Measurements from ENCODE around the gene PDHB.
A peak's percentile ranks its signal among the peaks of the same experiment; 100 is the strongest.
"Not testable (repeated sequence)": the region's sequence is repeated elsewhere in the genome, so short reads cannot be mapped to it uniquely, and the experiment has no call there.

The PDHB gene

DNA sequence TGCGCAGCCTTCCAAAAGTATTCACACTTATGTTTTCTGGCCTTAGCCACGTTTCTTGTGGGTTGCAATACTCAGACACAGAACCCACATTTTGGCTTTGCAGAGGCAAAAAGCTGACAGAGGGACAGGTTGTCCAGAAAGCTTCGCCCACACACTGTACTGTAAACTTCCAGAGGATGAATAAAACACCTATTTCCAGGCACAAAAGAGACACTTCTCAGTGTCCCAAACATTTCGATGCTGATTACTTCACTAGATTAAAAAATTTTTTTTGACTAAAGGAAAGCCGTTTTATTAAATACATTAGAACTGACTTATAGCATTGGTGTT lies 30.3 kb upstream of the PDHB start:
- no peak for ATAC-seq (ENCODE audit: low read depth)
- H3K4me3 Mint-ChIP-seq: peak overlapping the region; percentile 27

GRCh38 chr3:58463181-58463941 lies 29.7 kb upstream of the PDHB start:
- Mint-ChIP-seq H3K36me3 (no peaks in the 10 kb centered on the region), H3K27ac (no peak overlapping the region), H3K27me3 (no peaks in the 10 kb centered on the region), H3K9me3 (no peaks in the 10 kb centered on the region), H3K4me1 (peaks cover 5% of the 10 kb centered on the region), H3K4me3 (peak overlapping the region; percentile 32)
- peak; percentile 54 to 56 for DNase-seq (ENCODE audit: low spot score in 2 of 2)
- peak; percentile 95 for ATAC-seq (ENCODE audit: low read depth)

More for the DNA sequence above, 30.3 kb upstream of the PDHB start:
- Mint-ChIP-seq H3K27me3 (no peaks in the 10 kb centered on the region), H3K9me3 (no peaks in the 10 kb centered on the region), H3K4me1 (peaks cover 5% of the 10 kb centered on the region), H3K27ac (no peak overlapping the region), H3K36me3 (no peaks in the 10 kb centered on the region)
- no peak for DNase-seq (ENCODE audit: low spot score in 2 of 2)

DNA sequence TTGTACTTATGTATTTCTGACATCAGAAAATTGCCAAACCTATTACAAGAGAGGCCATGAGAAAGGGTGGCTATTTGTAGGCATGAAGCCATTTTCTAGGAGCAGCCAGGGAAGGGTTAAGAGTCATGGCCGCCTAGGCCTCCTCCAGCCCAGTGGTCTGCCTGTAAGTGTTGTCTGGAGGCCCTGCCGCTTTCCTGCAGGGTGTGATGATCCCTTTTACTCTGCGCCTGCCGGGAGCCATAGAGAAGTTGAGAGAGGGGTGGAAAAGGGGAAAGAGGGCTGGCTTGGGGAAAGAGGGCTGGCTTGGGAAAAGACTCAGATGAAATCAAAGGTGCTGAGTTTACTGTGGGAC lies 29.2 kb upstream of the PDHB start:
- peak overlapping the region; percentile 32 for H3K4me3 Mint-ChIP-seq
- H3K4me1 Mint-ChIP-seq: peaks cover 5% of the 10 kb centered on the region
- ATAC-seq (ENCODE audit: low read depth) (no peak), DNase-seq (ENCODE audit: low spot score in 2 of 2) (no peak)
- H3K27me3 Mint-ChIP-seq: no peaks in the 10 kb centered on the region
- H3K36me3 Mint-ChIP-seq: no peaks in the 10 kb centered on the region
- no peak overlapping the region for H3K27ac Mint-ChIP-seq
- no peaks in the 10 kb centered on the region for H3K9me3 Mint-ChIP-seq

GRCh38 chr3:58459160-58459559 lies 25.5 kb upstream of the PDHB start:
- Mint-ChIP-seq H3K27me3 (no peaks in the 10 kb centered on the region), H3K9me3 (peaks cover 6% of the 10 kb centered on the region), H3K27ac (no peak overlapping the region), H3K4me3 (no peak overlapping the region), H3K4me1 (peaks cover 5% of the 10 kb centered on the region), H3K36me3 (peaks cover 10% of the 10 kb centered on the region)
- ATAC-seq (ENCODE audit: low read depth): no peak
- no peak for DNase-seq (ENCODE audit: low spot score in 2 of 2)

GRCh38 chr3:58452176-58452575 lies 18.5 kb upstream of the PDHB start:
- Mint-ChIP-seq H3K9me3 (peaks cover 12% of the 10 kb centered on the region), H3K27ac (no peak overlapping the region), H3K27me3 (no peaks in the 10 kb centered on the region), H3K4me1 (no peaks in the 10 kb centered on the region), H3K4me3 (no peak overlapping the region), H3K36me3 (peaks cover 14% of the 10 kb centered on the region)
- ATAC-seq (ENCODE audit: low read depth) (no peak), DNase-seq (ENCODE audit: low spot score in 2 of 2) (no peak)

- Mint-ChIP-seq H3K27ac (no peak overlapping the region), H3K4me3 (no peak overlapping the region), H3K27me3 (no peaks in the 10 kb centered on the region), H3K36me3 (no peaks in the 10 kb centered on the region), H3K4me1 (no peaks in the 10 kb centered on the region), H3K9me3 (no peaks in the 10 kb centered on the region)
- ATAC-seq (ENCODE audit: low read depth): no peak
- DNase-seq (ENCODE audit: low spot score in 2 of 2): no peak
Measured at GRCh38 chr3:58441514-58442450, 8.2 kb upstream of the PDHB start.

- H3K36me3 Mint-ChIP-seq; H3K27ac Mint-ChIP-seq; ATAC-seq (ENCODE audit: low read depth): not testable (repeated sequence)
Measured at GRCh38 chr3:58440996-58441355, 7.3 kb upstream of the PDHB start.

GRCh38 chr3:58437276-58437675 lies 3.6 kb upstream of the PDHB start:
- not testable (repeated sequence) for H3K4me3 Mint-ChIP-seq; DNase-seq (ENCODE audit: low spot score in 2 of 2); ATAC-seq (ENCODE audit: low read depth); H3K36me3 Mint-ChIP-seq; H3K27me3 Mint-ChIP-seq; H3K9me3 Mint-ChIP-seq; H3K27ac Mint-ChIP-seq
- peaks cover 11% of the 10 kb centered on the region for H3K4me1 Mint-ChIP-seq

More at GRCh38 chr3:58440996-58441355, 7.3 kb upstream of the PDHB start:
- not testable (repeated sequence) for H3K4me3 Mint-ChIP-seq; H3K27me3 Mint-ChIP-seq; H3K4me1 Mint-ChIP-seq; H3K9me3 Mint-ChIP-seq; DNase-seq (ENCODE audit: low spot score in 2 of 2)

DNA sequence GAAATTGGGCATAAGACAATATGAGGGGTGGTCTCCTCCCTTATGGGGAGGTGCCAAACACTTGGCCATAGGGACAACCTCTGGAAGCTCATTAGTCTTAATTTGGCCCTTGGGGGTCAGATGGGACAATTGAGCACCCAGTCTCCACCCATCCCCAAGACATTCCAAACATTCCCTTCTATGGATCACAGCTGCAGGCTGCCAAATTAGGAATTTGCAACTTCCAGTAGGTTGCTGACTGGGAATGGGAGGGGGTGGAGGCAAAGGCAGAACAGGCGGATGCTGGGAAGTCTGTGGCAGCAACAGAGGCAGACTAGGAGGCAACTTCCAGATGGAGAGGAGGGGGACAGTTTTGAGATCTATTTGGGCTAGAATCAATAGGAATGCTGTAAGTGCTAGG lies 1.4 kb upstream of the PDHB start:
- Mint-ChIP-seq H3K9me3 (no peaks in the 10 kb centered on the region), H3K27ac (no peak overlapping the region), H3K4me3 (no peak overlapping the region), H3K4me1 (peaks cover 16% of the 10 kb centered on the region), H3K27me3 (no peaks in the 10 kb centered on the region), H3K36me3 (peaks cover 3% of the 10 kb centered on the region)
- no peak for DNase-seq (ENCODE audit: low spot score in 2 of 2)
- no peak for ATAC-seq (ENCODE audit: low read depth)

DNA sequence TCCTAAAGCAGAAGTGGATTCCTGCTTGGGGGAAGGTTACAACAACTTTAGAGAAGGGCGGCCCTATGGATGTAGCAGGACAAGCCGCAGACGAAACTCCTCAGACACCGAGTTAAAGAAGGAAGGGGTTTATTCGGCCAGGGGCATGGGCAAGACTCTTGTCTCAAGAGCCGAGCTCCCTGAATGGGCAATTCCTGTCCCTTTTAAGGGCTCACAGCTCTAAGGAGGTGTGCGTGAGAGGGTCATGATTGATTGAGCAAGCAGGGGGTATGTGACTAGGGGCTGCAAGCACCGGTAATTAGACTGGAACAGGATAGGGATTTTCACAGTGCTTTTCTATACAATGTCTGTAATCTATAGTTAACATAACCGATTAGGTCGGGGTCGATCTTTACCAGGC lies 879 bp upstream of the PDHB start:
- peak overlapping the region; percentile 91 for H3K4me3 Mint-ChIP-seq
- no peaks in the 10 kb centered on the region for H3K9me3 Mint-ChIP-seq
- DNase-seq (ENCODE audit: low spot score in 2 of 2): no peak
- H3K4me1 Mint-ChIP-seq: peaks cover 16% of the 10 kb centered on the region
- H3K27ac Mint-ChIP-seq: peak overlapping the region; percentile 93
- no peak for ATAC-seq (ENCODE audit: low read depth)
- H3K36me3 Mint-ChIP-seq: peaks cover 3% of the 10 kb centered on the region
- no peaks in the 10 kb centered on the region for H3K27me3 Mint-ChIP-seq

DNA sequence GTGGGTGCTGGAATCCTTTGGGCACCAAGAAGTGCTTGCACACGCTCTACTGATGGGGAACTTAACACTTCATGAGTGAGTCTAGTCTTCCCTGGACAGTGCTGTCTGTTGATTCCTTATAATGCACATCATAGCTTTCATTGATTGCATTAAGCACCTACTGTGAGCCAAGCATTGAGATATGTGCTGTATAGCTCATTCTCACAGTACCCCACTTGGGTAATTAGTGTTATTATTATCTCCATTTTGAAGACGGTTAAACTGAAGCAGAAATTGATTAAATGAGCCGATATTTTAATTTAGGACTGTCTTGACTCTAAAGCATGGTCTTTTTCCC lies 504 bp upstream of the PDHB start:
- H3K27ac Mint-ChIP-seq: peak overlapping the region; percentile 93
- peaks cover 16% of the 10 kb centered on the region for H3K4me1 Mint-ChIP-seq
- ATAC-seq (ENCODE audit: low read depth) (no peak), DNase-seq (ENCODE audit: low spot score in 2 of 2) (no peak)
- H3K9me3 Mint-ChIP-seq: no peaks in the 10 kb centered on the region
- H3K36me3 Mint-ChIP-seq: peaks cover 3% of the 10 kb centered on the region
- peak overlapping the region; percentile 91 for H3K4me3 Mint-ChIP-seq
- H3K27me3 Mint-ChIP-seq: no peaks in the 10 kb centered on the region

DNA sequence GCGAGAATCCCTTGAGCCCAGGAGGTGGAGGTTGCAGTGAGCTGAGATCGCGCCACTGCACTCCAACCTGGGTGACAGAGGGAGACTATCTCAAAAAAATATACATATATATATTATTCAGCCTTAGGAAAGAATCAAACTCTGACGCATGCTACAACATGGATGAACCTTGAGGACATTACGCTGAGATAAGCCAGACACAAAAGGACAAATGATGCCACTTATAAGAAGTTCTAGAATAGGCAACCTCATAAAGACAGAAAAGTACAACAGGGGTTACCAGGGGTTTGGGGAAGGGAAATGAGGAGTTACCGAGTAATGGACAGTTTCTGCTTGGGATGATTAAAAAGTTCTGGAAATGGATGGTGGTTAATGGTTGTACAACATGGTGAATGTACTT lies 727 bp downstream of the PDHB start:
- Mint-ChIP-seq H3K9me3 (no peaks in the 10 kb centered on the region), H3K36me3 (peaks cover 8% of the 10 kb centered on the region), H3K27me3 (no peaks in the 10 kb centered on the region), H3K27ac (peak overlapping the region; percentile 93), H3K4me1 (peaks cover 18% of the 10 kb centered on the region), H3K4me3 (peak overlapping the region; percentile 91)
- ATAC-seq (ENCODE audit: low read depth) (no peak), DNase-seq (ENCODE audit: low spot score in 2 of 2) (no peak)

DNA sequence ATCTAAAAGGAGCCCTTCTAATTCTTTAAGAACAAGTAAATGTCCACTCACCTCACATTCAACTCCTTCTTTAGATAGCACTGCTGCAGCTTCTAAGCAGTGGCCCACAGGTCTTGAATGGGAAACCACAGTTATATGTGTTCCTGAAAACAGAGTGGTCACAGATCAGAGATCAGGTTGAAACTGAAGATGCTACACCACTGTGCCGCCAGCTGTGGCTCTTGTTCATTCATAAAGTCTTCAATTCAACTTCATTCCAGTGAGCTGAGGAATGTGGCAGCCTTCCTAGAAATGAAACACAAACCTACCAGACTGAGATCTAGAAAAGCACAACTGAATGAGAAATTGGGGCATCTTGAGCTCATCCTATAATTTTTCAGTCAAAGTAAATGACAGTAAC lies 4.0 kb downstream of the PDHB start:
- H3K36me3 Mint-ChIP-seq: peaks cover 15% of the 10 kb centered on the region
- DNase-seq (ENCODE audit: low spot score in 2 of 2) (no peak), ATAC-seq (ENCODE audit: low read depth) (no peak)
- peaks cover 19% of the 10 kb centered on the region for H3K4me1 Mint-ChIP-seq
- H3K27ac Mint-ChIP-seq: peak overlapping the region; percentile 20
- no peaks in the 10 kb centered on the region for H3K9me3 Mint-ChIP-seq
- H3K27me3 Mint-ChIP-seq: no peaks in the 10 kb centered on the region
- no peak overlapping the region for H3K4me3 Mint-ChIP-seq

DNA sequence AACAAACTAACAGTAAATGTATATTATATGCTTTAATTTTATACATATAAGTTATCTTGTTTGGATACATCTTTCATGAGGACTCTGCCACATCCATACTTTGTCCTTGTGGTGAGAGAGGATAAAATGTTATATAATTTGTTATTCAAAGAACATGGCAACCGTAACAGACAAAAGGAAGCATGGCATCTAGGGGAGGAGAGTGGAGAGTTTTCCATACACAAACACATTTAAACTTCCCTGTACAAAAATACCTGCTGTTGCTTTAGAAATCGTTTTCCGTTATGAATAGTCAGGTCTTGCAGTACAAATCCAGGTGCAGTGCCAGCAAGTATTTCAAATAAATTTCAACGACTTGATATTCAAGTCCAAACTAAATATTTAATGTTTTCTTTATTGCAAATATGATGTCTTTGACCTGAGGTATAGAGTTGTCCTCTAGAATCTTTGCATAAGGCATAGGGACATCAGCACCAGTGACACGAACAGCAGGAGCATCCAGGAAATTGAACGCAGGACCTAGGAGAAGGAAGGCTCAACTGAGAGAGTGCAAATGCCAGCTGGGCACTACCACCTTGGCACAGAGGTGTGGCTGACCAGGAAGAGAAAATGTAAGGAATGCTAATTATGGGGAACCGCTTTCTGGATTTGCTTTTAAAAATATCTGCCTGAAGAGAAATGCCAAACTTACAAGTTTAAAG lies 5.8 kb downstream of the PDHB start:
- no peak for DNase-seq (ENCODE audit: low spot score in 2 of 2)
- no peak for ATAC-seq (ENCODE audit: low read depth)
- Mint-ChIP-seq H3K36me3 (peaks cover 18% of the 10 kb centered on the region), H3K27ac (no peak overlapping the region), H3K4me1 (peaks cover 8% of the 10 kb centered on the region), H3K27me3 (no peaks in the 10 kb centered on the region), H3K4me3 (no peak overlapping the region), H3K9me3 (no peaks in the 10 kb centered on the region)

Data from memory B cell (primary cell).